K562 (cell line): ENCODE data around the gene ADAMTSL2. TPM values are rescaled to one million over a fixed set of nuclear protein-coding genes. Genes with fewer than 3 reads are reported as not detected.

Source experiments
- ATAC-seq: fragments of 200-7000 bp; cut with Tn5 transposase; 3 replicates; pipeline ENCODE4 v1.9.1; 2020; ENCODE audit warnings: moderate library complexity
- BruUV-seq: library from RNA; stranded (reverse); fragments of 400-500 nt; replicated peaks from 2 replicates; lab custom pipeline; 2021; lab: Mats Ljungman, UMichigan
- CTCF ChIA-PET: fragments of 300-600 bp; formaldehyde crosslinking; extraction: SDS; loops from one replicate; lab custom pipeline; 2021; ENCODE audit warnings: low intra/inter-chr PET ratio; lab: Yijun Ruan, JAX
- POLR2A ChIA-PET: fragments of 300-600, 350-650 bp; sonication (Branson Sonifier 250); formaldehyde crosslinking; extraction: SDS; loops from one replicate; lab custom pipeline; 2021; ENCODE audit warnings: antibody characterized with exemption, inconsistent platforms; lab: Yijun Ruan, JAX
- DNase-seq, 4 experiments: peaks; one replicate each; pipeline versions ENCODE4 v3.0.0 to v3.0.0-alpha.2; 2011 to 2018; ENCODE audit warnings: low spot score in 3 of 4, mixed read lengths in 3 of 4; ENCODE audit errors: extremely low read depth in 1 of 4
- FAIRE-seq: peaks from 2 replicates; lab custom pipeline; 2011; peaks lifted over from hg19 to GRCh38; lab: Jason Lieb, UNC
- H2AFZ ChIP-seq: 2 replicates; pipeline ENCODE4 v1.6.0; 2011; ENCODE audit warnings: low read depth, low read length, control low read depth, inconsistent platforms
- H3K27ac ChIP-seq: fragments of 200-600 bp; 3 replicates; pipeline ENCODE4 v1.8.0; 2011; ENCODE audit warnings: low read depth, mild to moderate bottlenecking, control low read depth, inconsistent platforms, low read length, moderate library complexity, mixed read lengths; ENCODE audit errors: extremely low read depth
- H3K27me3 ChIP-seq, 2 experiments: fragments of 300-600 bp in 1 of 2; 2 replicates in 1 of 2; 3 replicates in 1 of 2; pipeline versions ENCODE4 v1.6.0 to v1.8.0; 2011; ENCODE audit warnings: inconsistent platforms in 2 of 2, low read length in 2 of 2, mild to moderate bottlenecking in 1 of 2, mixed read lengths in 1 of 2, moderate library complexity in 1 of 2; ENCODE audit not compliant: control insufficient read depth in 2 of 2, insufficient read depth in 2 of 2
- H3K36me3 ChIP-seq: fragments of 300-600 bp; 3 replicates; pipeline ENCODE4 v1.8.0; 2011; ENCODE audit warnings: mild to moderate bottlenecking, low read length, inconsistent platforms; ENCODE audit not compliant: control insufficient read depth, insufficient read depth
- H3K4me1 ChIP-seq, 2 experiments: fragments of 200-600 bp in 1 of 2; replicated peaks in 1 of 2; 2 replicates in 1 of 2; 3 replicates in 1 of 2; pipeline versions ENCODE4 v1.5.1 to v1.8.0; 2011; ENCODE audit warnings: inconsistent platforms in 2 of 2, low read length in 2 of 2, mild to moderate bottlenecking in 1 of 2, mixed read lengths in 1 of 2, moderate library complexity in 1 of 2; ENCODE audit not compliant: control insufficient read depth in 2 of 2, insufficient read depth in 2 of 2
- H3K4me2 ChIP-seq: 2 replicates; pipeline ENCODE4 v1.6.1; 2011; ENCODE audit warnings: low read length, control low read depth, inconsistent platforms, mixed read lengths; ENCODE audit not compliant: insufficient read depth
- H3K4me3 ChIP-seq: fragments of 200-600 bp; sonication (generic), shearing (Covaris generic); 2 replicates; pipeline ENCODE4 v1.5.1; 2016; ENCODE audit warnings: control low read depth, inconsistent platforms
- H3K79me2 ChIP-seq: fragments of 200-600 bp; 3 replicates; pipeline ENCODE4 v1.8.0; 2011; ENCODE audit warnings: low read length, inconsistent platforms; ENCODE audit not compliant: control insufficient read depth, insufficient read depth
- H3K9ac ChIP-seq, 2 experiments: 2 replicates each; pipeline versions ENCODE4 v1.6.0 to v1.6.1; 2011; ENCODE audit warnings: low read depth in 2 of 2, low read length in 2 of 2, control low read depth in 1 of 2, inconsistent platforms in 1 of 2, mild to moderate bottlenecking in 1 of 2, mixed read lengths in 1 of 2; ENCODE audit not compliant: insufficient read depth in 1 of 2
- H3K9me1 ChIP-seq: one replicate; pipeline ENCODE4 v1.6.0; 2011; ENCODE audit warnings: inconsistent platforms, mild to moderate bottlenecking, low read length, moderate library complexity; ENCODE audit not compliant: control insufficient read depth, insufficient read depth
- H3K9me3 ChIP-seq: replicated peaks from 2 replicates; pipeline ENCODE4 v1.5.1; 2011; ENCODE audit warnings: low read depth, low read length, inconsistent platforms; ENCODE audit not compliant: control insufficient read depth, insufficient read depth
- H4K20me1 ChIP-seq: replicated peaks from 2 replicates; pipeline ENCODE4 v1.6.1; 2011; ENCODE audit warnings: low read length, inconsistent platforms, mixed read lengths; ENCODE audit not compliant: control insufficient read depth, insufficient read depth
- BMI1 ChIP-seq: fragments of 150-350 bp; IDR thresholded peaks from 2 replicates; pipeline ENCODE4 v1.6.1; 2014; ENCODE audit warnings: low read length
- ELF4 ChIP-seq: fragments of 450-650 bp; formaldehyde crosslinking; IDR thresholded peaks from 2 replicates; pipeline ENCODE4 v1.4.0; 2022; ENCODE audit warnings: missing genetic modification characterization
- ELK1 ChIP-seq: sonication (generic); formaldehyde crosslinking; IDR thresholded peaks from 2 replicates; pipeline ENCODE4 v1.8.1; 2022; ENCODE audit warnings: missing genetic modification reagents
- GTF2E2 ChIP-seq: fragments of 200-800 bp; sonication (Bioruptor generic); IDR thresholded peaks from 2 replicates; pipeline ENCODE4 v1.6.1; 2016; ENCODE audit warnings: missing genetic modification characterization, missing compliant biosample characterization
- MED1 ChIP-seq: sonication (generic); formaldehyde crosslinking; IDR thresholded peaks from 2 replicates; pipeline ENCODE4 v1.8.1; 2023; ENCODE audit warnings: missing genetic modification reagents, borderline replicate concordance
- MEF2A ChIP-seq: IDR thresholded peaks from 2 replicates; pipeline ENCODE4 v1.6.1; 2011; ENCODE audit warnings: low read depth, mild to moderate bottlenecking, low read length, moderate library complexity; ENCODE audit not compliant: control insufficient read depth
- NKRF ChIP-seq: fragments of 450-650 bp; IDR thresholded peaks from 2 replicates; pipeline ENCODE4 v1.6.1; 2016; ENCODE audit warnings: borderline replicate concordance
- NRF1 ChIP-seq, 2 experiments: fragments of 450-650 bp; IDR thresholded peaks in 1 of 2; conservative IDR thresholded peaks in 1 of 2; 2 replicates each; pipeline ENCODE4 v1.6.1; 2014; ENCODE audit warnings: mild to moderate bottlenecking in 2 of 2
- PCBP1 ChIP-seq: fragments of 200-400 bp; formaldehyde crosslinking; IDR thresholded peaks from 2 replicates; pipeline ENCODE4 v1.6.1; 2018; ENCODE audit warnings: mild to moderate bottlenecking, low read depth, low read length; ENCODE audit not compliant: poor library complexity, severe bottlenecking
- SNRNP70 ChIP-seq: fragments of 200-400 bp; formaldehyde crosslinking; optimal IDR thresholded peaks from 2 replicates; pipeline ENCODE3; 2017; ENCODE audit warnings: low read depth, low read length
- STAG1 ChIP-seq: sonication (generic); formaldehyde crosslinking; IDR thresholded peaks from 2 replicates; pipeline ENCODE4 v1.5.0; 2020; ENCODE audit warnings: missing genetic modification reagents, borderline replicate concordance
- TAL1 ChIP-seq: fragments of 450-650 bp; IDR thresholded peaks from 2 replicates; pipeline ENCODE4 v1.6.1; 2016; ENCODE audit warnings: mild to moderate bottlenecking
- ZNF76 ChIP-seq: fragments of 250-450 bp; sonication (Bioruptor Pico); IDR thresholded peaks from 2 replicates; pipeline ENCODE4 v1.4.0; 2020; ENCODE audit warnings: mild to moderate bottlenecking, moderate library complexity, borderline replicate concordance
- WGBS: fragments of 100-300 bp; shearing (Covaris generic); methylation state at CpG from one replicate; pipeline ENCODE4 v1.1.6; 2016; ENCODE audit warnings: low coverage, mixed read lengths; ENCODE audit not compliant: insufficient coverage; ENCODE audit errors: missing lambda C conversion rate; 5-methylcytosine and 5-hydroxymethylcytosine counted together
- in situ Hi-C: fragments of 300-500 bp; cut with MboI; formaldehyde crosslinking; loops from 4 replicates; pipeline ENCODE4 v1.15.0; 2018; ENCODE audit warnings: inconsistent platforms, mixed read lengths
- intact Hi-C: fragments of 100-400 bp; cut with micrococcal nuclease; formaldehyde crosslinking; loops from 2 replicates; pipeline ENCODE4 v1.14.2; 2022
- polyA plus RNA-seq, 8 experiments: library from polyadenylated mRNA; depleted of rRNA in 4 of 8; stranded (reverse) in 5 of 8; unstranded in 3 of 8; fragments of >200 nt; fragmentation: Nextera tagmentation in 2 of 8; fragmentation: Illumina TruSeq in 1 of 8; extraction: Ambion mirVana in 2 of 8; extraction: Trizol in 1 of 8; gene quantifications; 2 replicates each; pipeline versions ENCODE4 v1.2.1 to v1.2.3, GENCODE V29; 2011 to 2014; ENCODE audit warnings: inconsistent platforms in 1 of 8, missing spikeins in 1 of 8
- total RNA-seq, 7 experiments: library from RNA; depleted of rRNA in 6 of 7; stranded (reverse); fragments of >200 nt in 6 of 7; fragmentation: Illumina TruSeq in 2 of 7; extraction: Trizol in 2 of 7; gene quantifications; 2 replicates each; pipeline versions ENCODE4 v1.2.1 to v1.2.3, GENCODE V29; 2011 to 2021; ENCODE audit warnings: low replicate concordance in 1 of 7
- TF ChIP-seq, protein P1 (sequence below): sonication (generic); formaldehyde crosslinking; IDR thresholded peaks from 2 replicates; pipeline ENCODE4 v1.8.0; 2022; ENCODE audit warnings: mild to moderate bottlenecking, missing genetic modification reagents
- TF ChIP-seq, protein P2 (sequence below): sonication (generic); formaldehyde crosslinking; IDR thresholded peaks from 2 replicates; pipeline ENCODE4 v1.8.0; 2022; ENCODE audit warnings: mild to moderate bottlenecking, low read depth, missing genetic modification reagents

Gene ADAMTSL2
- total and polyA plus RNA-seq, 9 of the 15 experiments (the other 6 are each of a cell fraction or from before 2014, with no cell fraction given): 0.04 TPM; not detected in 8

DNA sequence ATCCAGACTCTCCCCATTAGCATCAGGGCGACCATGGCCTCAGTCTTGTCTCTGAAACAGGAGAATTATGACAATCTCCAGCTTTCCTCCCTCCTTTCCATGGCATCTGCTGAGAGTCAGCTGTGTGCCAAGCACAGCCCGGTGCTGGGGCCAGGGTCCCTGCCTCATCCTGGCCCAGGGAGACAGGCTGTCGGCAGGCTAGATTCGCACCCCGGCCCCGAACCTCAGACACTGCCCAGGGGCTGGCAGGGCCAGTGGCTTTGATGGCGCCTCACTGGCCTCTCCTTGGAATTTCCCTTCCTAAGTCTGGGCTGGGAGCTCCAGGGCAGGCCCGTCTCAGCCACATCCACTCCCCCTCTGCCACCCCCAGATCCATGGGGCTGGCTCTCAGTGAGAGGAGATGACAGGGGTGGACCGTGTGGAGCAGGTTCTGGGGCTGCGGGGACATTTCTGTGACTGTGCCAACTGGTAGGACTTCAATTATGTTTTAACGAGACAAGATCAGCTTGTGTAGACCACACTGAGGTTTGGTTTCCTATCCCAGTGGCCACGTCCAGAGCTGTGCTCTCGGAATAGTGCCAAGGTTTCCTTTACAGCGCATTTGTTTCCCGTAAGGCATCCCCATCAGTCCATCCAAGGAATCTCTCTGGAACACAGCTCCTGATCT lies 59.2 kb downstream of the ADAMTSL2 start (continued):
- TF ChIP-seq NKRF: no peak

DNA sequence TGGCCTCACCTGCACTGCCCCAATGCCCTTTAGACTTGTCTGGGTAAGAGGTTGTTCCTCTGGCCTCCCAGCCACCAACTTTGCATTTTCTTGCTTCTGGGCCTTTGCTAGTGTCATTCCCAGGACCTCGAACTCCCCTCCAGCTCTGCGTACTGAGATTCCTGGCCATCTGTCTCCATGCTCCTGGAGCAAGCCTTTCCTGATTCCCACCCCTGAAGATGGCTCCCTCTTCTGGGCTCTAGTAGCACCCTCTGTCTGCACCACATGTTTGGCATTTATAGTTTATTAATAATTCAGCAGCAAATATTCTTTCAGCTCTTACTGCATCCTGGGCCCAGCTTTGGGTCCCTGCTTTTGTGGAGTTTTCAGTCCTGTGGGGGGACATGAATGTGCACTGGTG lies 59.8 kb downstream of the ADAMTSL2 start:
- Histone ChIP-seq H3K4me1 (no peaks in the 10 kb centered on the region), H3K36me3 (no peaks in the 10 kb centered on the region), H3K9ac (no peak overlapping the region), H3K27me3 (peaks cover 0 to 29% of the 10 kb centered on the region in 2 experiments; a peak in 1 of 5 replicates), H3K9me3 (no peaks in the 10 kb centered on the region; the same call in 1 of the 2 replicates), H3K4me3 (no peak overlapping the region), H3K79me2 (no peaks in the 10 kb centered on the region), H3K9me1 (no peaks in the 10 kb centered on the region), H4K20me1 (peaks cover 4% of the 10 kb centered on the region; the same call in 1 of the 2 replicates), H3K4me2 (no peak overlapping the region), H3K27ac (no peak overlapping the region), H2AFZ (no peak overlapping the region)
- intact Hi-C loops (no loop called here), in situ Hi-C loops (no loop called here)
- CTCF ChIA-PET: no interaction called here
- FAIRE-seq: no peak
- no peak for TF ChIP-seq BMI1
- TF ChIP-seq GTF2E2 (tag): no peak
- no peak for TF ChIP-seq SNRNP70
- TF ChIP-seq ELK1 (CRISPR knock-in tag): no peak
- TF ChIP-seq ELF4 (CRISPR knock-in tag): no peak
- TF ChIP-seq STAG1 (CRISPR knock-in tag): no peak
- no peak for TF ChIP-seq NRF1 (conservative IDR thresholded peaks at IDR 0.05 in 1 of 2, IDR thresholded peaks at IDR 0.05 in 1 of 2)
- no peak for TF ChIP-seq MED1 (CRISPR knock-in tag)
- no peak for TF ChIP-seq TAL1
- TF ChIP-seq ZNF76 (CRISPR knock-in tag): no peak
- TF ChIP-seq, protein P1, sequence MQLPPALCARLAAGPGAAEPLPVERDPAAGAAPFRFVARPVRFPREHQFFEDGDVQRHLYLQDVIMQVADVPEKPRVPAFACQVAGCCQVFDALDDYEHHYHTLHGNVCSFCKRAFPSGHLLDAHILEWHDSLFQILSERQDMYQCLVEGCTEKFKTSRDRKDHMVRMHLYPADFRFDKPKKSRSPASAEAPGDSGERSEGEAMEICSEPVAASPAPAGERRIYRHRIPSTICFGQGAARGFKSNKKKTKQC (CRISPR knock-in tag): no peak
- no peak for TF ChIP-seq MEF2A
- TF ChIP-seq, protein P2, sequence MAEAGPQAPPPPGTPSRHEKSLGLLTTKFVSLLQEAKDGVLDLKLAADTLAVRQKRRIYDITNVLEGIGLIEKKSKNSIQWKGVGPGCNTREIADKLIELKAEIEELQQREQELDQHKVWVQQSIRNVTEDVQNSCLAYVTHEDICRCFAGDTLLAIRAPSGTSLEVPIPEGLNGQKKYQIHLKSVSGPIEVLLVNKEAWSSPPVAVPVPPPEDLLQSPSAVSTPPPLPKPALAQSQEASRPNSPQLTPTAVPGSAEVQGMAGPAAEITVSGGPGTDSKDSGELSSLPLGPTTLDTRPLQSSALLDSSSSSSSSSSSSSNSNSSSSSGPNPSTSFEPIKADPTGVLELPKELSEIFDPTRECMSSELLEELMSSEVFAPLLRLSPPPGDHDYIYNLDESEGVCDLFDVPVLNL (CRISPR knock-in tag): no peak
- TF ChIP-seq PCBP1: no peak
- no TSS peak for BruUV-seq
- no peak for DNase-seq
- no peak for ATAC-seq
- 3% methylated on average over 2 of the region's 2 CpGs for WGBS
- POLR2A ChIA-PET: interaction anchor here (1.0 kb wide), 1 partner anchor 9 kb away, joined by 6 read pairs; no protein-coding TSS in a partner anchor
